Loucy (cell line): ENCODE results near the gene TLE3.

Source experiments
- H2AFZ ChIP-seq: fragments of 200-600 bp; sonication (generic); 2 replicates; pipeline ENCODE4 v1.6.0; 2016; ENCODE audit warnings: antibody characterized with exemption, mild to moderate bottlenecking, low read length, moderate library complexity
- H3F3A ChIP-seq: fragments of 200-600 bp; 2 replicates; pipeline ENCODE4 v1.6.0; 2016; ENCODE audit warnings: antibody characterized with exemption, low read depth, mild to moderate bottlenecking
- H3K27me3 ChIP-seq: fragments of 200-600 bp; sonication (generic); 2 replicates; pipeline ENCODE4 v1.6.1; 2014; ENCODE audit warnings: low read length, mild to moderate bottlenecking; ENCODE audit not compliant: insufficient read depth, poor library complexity, severe bottlenecking
- H3K36me3 ChIP-seq: fragments of 200-600 bp; sonication (generic); 2 replicates; pipeline ENCODE4 v1.6.1; 2016; ENCODE audit warnings: low read length; ENCODE audit not compliant: insufficient read depth
- H3K4me1 ChIP-seq: fragments of 200-600 bp; sonication (generic); 2 replicates; pipeline ENCODE4 v1.5.1; 2014; ENCODE audit warnings: low read length, mild to moderate bottlenecking; ENCODE audit not compliant: insufficient read depth, poor library complexity, severe bottlenecking
- H3K4me2 ChIP-seq: fragments of 200-600 bp; sonication (generic); 2 replicates; pipeline ENCODE4 v1.6.0; 2014; ENCODE audit warnings: antibody characterized with exemption, low read length, low read depth, mild to moderate bottlenecking; ENCODE audit not compliant: poor library complexity, severe bottlenecking
- H3K4me3 ChIP-seq: fragments of 200-600 bp; sonication (generic); 2 replicates; pipeline ENCODE4 v1.5.1; 2014; ENCODE audit warnings: low read length, mild to moderate bottlenecking, mixed read lengths; ENCODE audit not compliant: poor library complexity, severe bottlenecking
- H3K79me2 ChIP-seq: fragments of 200-600 bp; sonication (generic); 2 replicates; pipeline ENCODE4 v1.6.1; 2014; ENCODE audit warnings: low read length; ENCODE audit not compliant: insufficient read depth
- H3K9ac ChIP-seq: fragments of 200-600 bp; sonication (generic); 2 replicates; pipeline ENCODE4 v1.6.0; 2014; ENCODE audit warnings: mild to moderate bottlenecking, low read depth, low read length, moderate library complexity; ENCODE audit not compliant: poor library complexity, severe bottlenecking
- H3K9me2 ChIP-seq: fragments of 200-600 bp; sonication (generic); replicated peaks from 2 replicates; pipeline ENCODE4 v1.6.1; 2016; ENCODE audit warnings: low read depth, low read length, mixed read lengths
- H3K9me3 ChIP-seq: fragments of 200-600 bp; sonication (generic); 2 replicates; pipeline ENCODE4 v1.6.1; 2014; ENCODE audit warnings: mild to moderate bottlenecking, antibody characterized with exemption, low read length, low read depth; ENCODE audit not compliant: insufficient read depth
- H4K20me1 ChIP-seq: fragments of 200-600 bp; sonication (generic); 2 replicates; pipeline ENCODE4 v1.6.0; 2014; ENCODE audit warnings: antibody characterized with exemption, low read length, mild to moderate bottlenecking; ENCODE audit not compliant: insufficient read depth, poor library complexity, severe bottlenecking
- EZH2phosphoT487 ChIP-seq: fragments of 200-600 bp; IDR thresholded peaks from 2 replicates; pipeline ENCODE4 v1.6.1; 2018; ENCODE audit warnings: antibody characterized with exemption, mild to moderate bottlenecking, moderate library complexity, borderline replicate concordance
- TF ChIP-seq, protein P1 (sequence below): fragments of 200-600 bp; sonication (generic); conservative IDR thresholded peaks from 2 replicates; pipeline ENCODE4 v1.5.1; 2014; ENCODE audit warnings: mild to moderate bottlenecking, antibody characterized with exemption, low read length

Gene TLE3

DNA sequence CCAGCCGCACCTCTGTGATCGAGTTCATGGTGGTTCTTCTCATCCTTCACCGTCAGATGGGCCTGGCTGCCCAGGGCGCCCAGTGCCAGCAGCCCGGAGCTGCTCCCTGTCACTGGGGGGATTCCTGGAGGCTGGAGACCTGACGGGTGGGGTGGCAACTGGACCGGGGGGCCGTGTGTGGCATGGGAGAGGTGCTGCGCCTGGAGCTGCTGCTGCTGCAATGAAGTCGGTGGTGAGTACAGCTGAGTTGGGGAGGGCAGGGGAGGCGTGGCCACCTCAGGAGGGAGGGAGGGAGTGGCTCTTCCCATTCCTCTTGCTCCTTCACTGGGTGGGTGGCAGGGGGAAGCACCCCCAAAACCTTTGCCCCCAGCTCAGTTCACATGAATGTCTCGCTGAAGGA is 31.7 kb downstream of the TLE3 start:
- Histone ChIP-seq H3K27me3 (no peaks in the 10 kb centered on the region), H3K9ac (no peak overlapping the region), H3K4me2 (no peak overlapping the region), H3K9me3 (no peaks in the 10 kb centered on the region), H2AFZ (no peak overlapping the region), H4K20me1 (peaks cover 75% of the 10 kb centered on the region), H3K9me2 (no peaks in the 10 kb centered on the region), H3K36me3 (peaks cover 99% of the 10 kb centered on the region), H3K4me1 (no peaks in the 10 kb centered on the region), H3K4me3 (no peak overlapping the region), H3F3A (no peaks in the 10 kb centered on the region), H3K79me2 (peaks cover 54% of the 10 kb centered on the region)
- TF ChIP-seq EZH2phosphoT487 = no peak
- TF ChIP-seq, protein P1, sequence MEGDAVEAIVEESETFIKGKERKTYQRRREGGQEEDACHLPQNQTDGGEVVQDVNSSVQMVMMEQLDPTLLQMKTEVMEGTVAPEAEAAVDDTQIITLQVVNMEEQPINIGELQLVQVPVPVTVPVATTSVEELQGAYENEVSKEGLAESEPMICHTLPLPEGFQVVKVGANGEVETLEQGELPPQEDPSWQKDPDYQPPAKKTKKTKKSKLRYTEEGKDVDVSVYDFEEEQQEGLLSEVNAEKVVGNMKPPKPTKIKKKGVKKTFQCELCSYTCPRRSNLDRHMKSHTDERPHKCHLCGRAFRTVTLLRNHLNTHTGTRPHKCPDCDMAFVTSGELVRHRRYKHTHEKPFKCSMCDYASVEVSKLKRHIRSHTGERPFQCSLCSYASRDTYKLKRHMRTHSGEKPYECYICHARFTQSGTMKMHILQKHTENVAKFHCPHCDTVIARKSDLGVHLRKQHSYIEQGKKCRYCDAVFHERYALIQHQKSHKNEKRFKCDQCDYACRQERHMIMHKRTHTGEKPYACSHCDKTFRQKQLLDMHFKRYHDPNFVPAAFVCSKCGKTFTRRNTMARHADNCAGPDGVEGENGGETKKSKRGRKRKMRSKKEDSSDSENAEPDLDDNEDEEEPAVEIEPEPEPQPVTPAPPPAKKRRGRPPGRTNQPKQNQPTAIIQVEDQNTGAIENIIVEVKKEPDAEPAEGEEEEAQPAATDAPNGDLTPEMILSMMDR = no peak

DNA sequence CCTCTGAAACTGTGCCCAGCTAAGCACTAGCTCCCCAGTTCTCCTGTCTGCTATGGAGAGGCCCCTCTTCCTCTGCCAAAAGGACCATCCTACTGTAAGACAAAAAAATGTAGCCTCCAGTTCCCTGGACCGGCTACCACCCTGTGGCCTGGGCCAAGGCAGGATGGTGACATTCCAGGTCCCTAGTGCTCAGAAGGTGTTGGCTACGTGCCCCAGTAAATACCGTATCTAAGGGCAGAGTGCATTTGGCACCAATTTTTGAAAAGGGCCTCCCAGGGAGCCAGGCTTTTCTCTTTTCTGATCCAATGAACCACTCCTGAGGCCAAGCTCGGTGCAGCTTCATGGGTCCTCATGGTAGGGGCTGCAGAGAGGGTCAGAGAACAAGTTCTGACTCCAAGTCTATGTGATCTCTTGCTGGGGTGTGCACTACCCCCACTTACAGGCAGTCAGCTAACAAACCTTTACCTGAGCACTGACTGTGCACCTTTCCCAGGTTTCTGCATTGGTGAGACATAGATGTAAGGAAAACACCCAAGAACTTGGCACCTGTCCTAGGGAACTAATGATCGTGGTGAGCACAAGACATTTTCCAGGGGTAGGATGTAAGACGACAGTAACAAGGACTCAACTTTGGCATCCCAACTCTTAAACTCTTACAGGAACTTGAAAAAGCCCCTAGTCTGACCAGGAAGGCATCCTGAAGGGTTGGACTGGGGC is 32.6 kb downstream of the TLE3 start:
- Histone ChIP-seq H3K79me2 (peaks cover 46% of the 10 kb centered on the region), H3K27me3 (no peaks in the 10 kb centered on the region), H3K9ac (no peak overlapping the region), H3K4me2 (no peak overlapping the region), H3F3A (no peaks in the 10 kb centered on the region), H3K4me1 (no peaks in the 10 kb centered on the region), H3K4me3 (no peak overlapping the region), H2AFZ (no peak overlapping the region), H3K9me2 (no peaks in the 10 kb centered on the region), H3K36me3 (peaks cover 99% of the 10 kb centered on the region), H3K9me3 (no peaks in the 10 kb centered on the region), H4K20me1 (peaks cover 67% of the 10 kb centered on the region)
- no peak for TF ChIP-seq EZH2phosphoT487
- TF ChIP-seq, protein P1 = no peak

DNA sequence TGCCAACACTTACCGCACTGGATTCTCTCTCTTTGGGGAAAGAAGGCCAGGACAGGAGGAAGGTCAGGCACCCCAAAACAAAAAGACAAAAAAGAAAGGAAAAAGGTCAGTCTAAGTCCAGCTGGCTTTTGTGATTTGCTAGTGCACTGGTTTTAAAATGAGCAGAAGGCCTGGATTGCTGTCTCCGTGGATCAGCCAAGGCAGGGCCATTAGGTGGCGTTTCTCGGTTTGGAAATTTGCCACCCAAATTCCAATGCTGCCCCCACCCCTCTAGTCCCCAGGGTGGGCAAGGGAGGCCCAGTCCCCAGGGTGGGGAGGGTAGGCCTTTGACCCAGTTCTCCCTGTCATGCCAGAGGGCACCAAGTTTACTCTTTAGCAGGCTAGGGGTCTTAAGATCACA is 33.3 kb downstream of the TLE3 start:
- Histone ChIP-seq H3K9ac (no peak overlapping the region), H3K4me3 (no peak overlapping the region), H3K4me1 (no peaks in the 10 kb centered on the region), H2AFZ (no peak overlapping the region), H3F3A (no peaks in the 10 kb centered on the region), H3K9me2 (no peaks in the 10 kb centered on the region), H4K20me1 (peaks cover 60% of the 10 kb centered on the region), H3K79me2 (peaks cover 39% of the 10 kb centered on the region), H3K9me3 (no peaks in the 10 kb centered on the region), H3K4me2 (no peak overlapping the region), H3K36me3 (peaks cover 99% of the 10 kb centered on the region), H3K27me3 (no peaks in the 10 kb centered on the region)
- TF ChIP-seq, protein P1 = no peak
- TF ChIP-seq EZH2phosphoT487 = no peak
